Endodermal cell (in vitro differentiated cells): ENCODE results near the gene PLCD1. TPM values are rescaled to one million over a fixed set of nuclear protein-coding genes. Genes with fewer than 3 reads are reported as not detected.

Source experiments
- DNase-seq: peaks from one replicate; pipeline ENCODE4 v3.0.0-alpha.2; 2017
- H3K27ac ChIP-seq: 2 replicates; pipeline ENCODE4 v1.5.1; 2013; ENCODE audit warnings: mild to moderate bottlenecking, low read depth, low read length, moderate library complexity
- H3K27me3 ChIP-seq: 2 replicates; pipeline ENCODE4 v1.6.1; 2013; ENCODE audit warnings: mild to moderate bottlenecking, low read length, moderate library complexity; ENCODE audit not compliant: insufficient read depth, control insufficient read depth, poor library complexity, severe bottlenecking
- H3K36me3 ChIP-seq: 2 replicates; pipeline ENCODE4 v1.7.0; 2013; ENCODE audit warnings: mild to moderate bottlenecking, low read length, moderate library complexity; ENCODE audit not compliant: control insufficient read depth, insufficient read depth
- H3K4me1 ChIP-seq: one replicate; pipeline ENCODE4 v1.7.0; 2013; ENCODE audit warnings: low read length; ENCODE audit not compliant: control insufficient read depth, insufficient read depth
- H3K4me3 ChIP-seq: 2 replicates; pipeline ENCODE4 v1.5.1; 2013; ENCODE audit warnings: mild to moderate bottlenecking, low read length, moderate library complexity
- H3K9ac ChIP-seq: 2 replicates; pipeline ENCODE4 v1.6.1; 2013; ENCODE audit warnings: mild to moderate bottlenecking, low read length, moderate library complexity; ENCODE audit not compliant: poor library complexity, severe bottlenecking; ENCODE audit errors: extremely low read depth
- H3K9me3 ChIP-seq: 2 replicates; pipeline ENCODE4 v1.6.1; 2013; ENCODE audit warnings: mild to moderate bottlenecking, low read length, moderate library complexity; ENCODE audit not compliant: control insufficient read depth
- H3K27ac Mint-ChIP-seq: 2 replicates; pipeline ENCODE4 v1.8.0; 2020; ENCODE audit warnings: mixed read lengths
- H3K27me3 Mint-ChIP-seq: 2 replicates; pipeline ENCODE4 v1.8.0; 2021; ENCODE audit warnings: mild to moderate bottlenecking, mixed read lengths; ENCODE audit not compliant: insufficient read depth
- H3K36me3 Mint-ChIP-seq: 2 replicates; pipeline ENCODE4 v1.8.0; 2020; ENCODE audit warnings: low read depth, mixed read lengths
- H3K4me1 Mint-ChIP-seq: 2 replicates; pipeline ENCODE4 v1.8.0; 2020; ENCODE audit warnings: mixed read lengths
- H3K4me3 Mint-ChIP-seq: 2 replicates; pipeline ENCODE4 v1.8.0; 2020; ENCODE audit warnings: mild to moderate bottlenecking, moderate library complexity, mixed read lengths
- H3K9me3 Mint-ChIP-seq: 2 replicates; pipeline ENCODE4 v1.8.0; 2020; ENCODE audit warnings: mild to moderate bottlenecking, mixed read lengths
- WGBS, 2 experiments: methylation state at CpG; one replicate each; pipeline versions ENCODE4 v1.1.5 to v1.1.7; 2013; ENCODE audit warnings: missing lambda C conversion rate in 2 of 2, mixed read lengths in 1 of 2; ENCODE audit not compliant: insufficient coverage in 1 of 2, insufficient read length in 1 of 2; 5-methylcytosine and 5-hydroxymethylcytosine counted together
- total RNA-seq, 2 donors: library from RNA; stranded (reverse); fragmentation: NEBNext Ultra II Directional in 1 of 2; extraction: Animal tissue kit (Norgen Biotek cat#: 25700) in 1 of 2; gene quantifications; 2 replicates in 1 of 2; 3 replicates in 1 of 2; pipeline ENCODE4 v1.2.1, GENCODE V29; 2021
- TF ChIP-seq, protein P1 (sequence below): fragments of 200-600 bp; sonication (generic); conservative IDR thresholded peaks from 2 replicates; pipeline ENCODE4 v1.5.0; 2021; ENCODE audit warnings: antibody characterized with exemption, mild to moderate bottlenecking

Gene PLCD1
- total RNA-seq, 2 donors from 2014 or later, result 54.3 to 66.6 TPM

DNA sequence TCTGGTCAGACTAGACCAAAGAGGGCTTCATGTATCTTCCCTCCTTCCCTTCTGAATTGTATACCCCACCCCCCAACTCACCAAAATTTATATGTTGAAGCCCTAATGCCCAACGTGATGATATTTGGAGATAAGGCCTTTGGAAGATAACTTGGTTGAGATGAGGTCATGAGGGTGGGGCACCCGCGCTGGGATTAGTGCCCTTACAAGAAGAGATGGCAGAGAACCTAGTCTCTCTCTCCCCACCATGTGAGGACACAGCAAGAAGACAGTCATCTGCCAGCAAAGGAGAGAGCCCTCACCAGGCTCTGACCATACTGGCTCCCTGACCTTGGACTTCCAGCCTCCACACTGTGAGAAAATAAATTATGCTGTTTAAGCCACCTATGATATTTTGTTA, 13.5 kb downstream of the PLCD1 start:
- peaks cover 4% of the 10 kb centered on the region for H3K9me3 ChIP-seq
- H3K9ac ChIP-seq, result no peak overlapping the region
- no peaks in the 10 kb centered on the region for H3K27me3 ChIP-seq
- H3K4me3 ChIP-seq, result no peak overlapping the region
- Mint-ChIP-seq H3K27me3 (no peaks in the 10 kb centered on the region), H3K4me1 (peaks cover 9% of the 10 kb centered on the region), H3K9me3 (no peaks in the 10 kb centered on the region), H3K36me3 (peaks cover 58% of the 10 kb centered on the region), H3K4me3 (no peak overlapping the region), H3K27ac (no peak overlapping the region)
- no peaks in the 10 kb centered on the region for H3K4me1 ChIP-seq
- no peak overlapping the region for H3K27ac ChIP-seq
- TF ChIP-seq, protein P1, sequence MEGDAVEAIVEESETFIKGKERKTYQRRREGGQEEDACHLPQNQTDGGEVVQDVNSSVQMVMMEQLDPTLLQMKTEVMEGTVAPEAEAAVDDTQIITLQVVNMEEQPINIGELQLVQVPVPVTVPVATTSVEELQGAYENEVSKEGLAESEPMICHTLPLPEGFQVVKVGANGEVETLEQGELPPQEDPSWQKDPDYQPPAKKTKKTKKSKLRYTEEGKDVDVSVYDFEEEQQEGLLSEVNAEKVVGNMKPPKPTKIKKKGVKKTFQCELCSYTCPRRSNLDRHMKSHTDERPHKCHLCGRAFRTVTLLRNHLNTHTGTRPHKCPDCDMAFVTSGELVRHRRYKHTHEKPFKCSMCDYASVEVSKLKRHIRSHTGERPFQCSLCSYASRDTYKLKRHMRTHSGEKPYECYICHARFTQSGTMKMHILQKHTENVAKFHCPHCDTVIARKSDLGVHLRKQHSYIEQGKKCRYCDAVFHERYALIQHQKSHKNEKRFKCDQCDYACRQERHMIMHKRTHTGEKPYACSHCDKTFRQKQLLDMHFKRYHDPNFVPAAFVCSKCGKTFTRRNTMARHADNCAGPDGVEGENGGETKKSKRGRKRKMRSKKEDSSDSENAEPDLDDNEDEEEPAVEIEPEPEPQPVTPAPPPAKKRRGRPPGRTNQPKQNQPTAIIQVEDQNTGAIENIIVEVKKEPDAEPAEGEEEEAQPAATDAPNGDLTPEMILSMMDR, result no peak
- no peak for DNase-seq
- 91% methylated on average over 3 of the region's 3 CpGs; no CpG with 5 or more reads in 1 of the 2 experiments for WGBS, 2 experiments
- H3K36me3 ChIP-seq, result peaks cover 50% of the 10 kb centered on the region

DNA sequence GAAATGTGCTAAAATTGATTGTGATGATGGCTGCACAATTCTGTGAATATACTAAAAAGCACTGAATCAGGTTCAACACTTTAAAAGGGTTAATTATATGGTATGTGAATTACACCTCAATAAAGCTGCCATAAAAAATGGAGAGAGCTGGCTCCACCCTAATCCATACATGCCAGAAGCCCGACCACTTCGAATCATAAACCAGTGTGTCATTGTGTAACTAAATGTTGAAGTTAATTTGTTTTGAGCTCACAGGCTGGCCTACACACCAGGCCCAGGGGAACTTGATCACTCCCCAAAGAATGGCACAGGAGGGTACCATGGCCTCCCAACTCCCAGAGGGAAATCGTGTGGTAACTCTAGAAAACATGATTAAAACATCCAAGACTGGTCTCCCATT, 14.0 kb downstream of the PLCD1 start:
- H3K27me3 ChIP-seq, result no peaks in the 10 kb centered on the region
- H3K9me3 ChIP-seq, result peaks cover 4% of the 10 kb centered on the region
- Mint-ChIP-seq H3K27ac (no peak overlapping the region), H3K36me3 (peaks cover 61% of the 10 kb centered on the region), H3K4me3 (no peak overlapping the region), H3K4me1 (peaks cover 9% of the 10 kb centered on the region), H3K27me3 (no peaks in the 10 kb centered on the region), H3K9me3 (no peaks in the 10 kb centered on the region)
- no peaks in the 10 kb centered on the region for H3K4me1 ChIP-seq
- TF ChIP-seq, protein P1, result no peak
- no peak overlapping the region for H3K4me3 ChIP-seq
- H3K9ac ChIP-seq, result no peak overlapping the region
- H3K36me3 ChIP-seq, result peaks cover 49% of the 10 kb centered on the region
- 93 to 100% methylated on average over 1 to 3 of the region's 3 CpGs for WGBS, 2 experiments
- no peak for DNase-seq
- H3K27ac ChIP-seq, result no peak overlapping the region

DNA sequence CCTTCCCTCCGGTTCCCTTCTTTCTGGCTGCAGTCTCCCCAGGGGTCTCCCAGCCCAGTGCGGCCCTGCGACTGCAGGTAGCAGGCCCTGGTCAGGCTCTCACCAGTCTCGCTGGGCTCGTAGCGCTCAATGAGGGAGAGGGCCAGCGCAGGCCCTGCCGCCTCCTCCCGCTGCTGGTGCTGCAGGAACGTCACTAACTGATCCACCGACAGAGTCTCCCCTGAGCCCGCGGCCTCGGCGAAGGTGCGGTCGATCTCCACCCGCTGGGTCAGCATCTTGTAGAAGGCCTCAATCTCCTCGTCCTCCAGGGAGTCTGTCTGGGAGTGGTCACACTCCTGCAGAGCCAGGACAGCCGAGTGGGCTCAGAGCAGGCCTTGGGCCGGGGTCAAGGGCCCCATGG, 18.3 kb downstream of the PLCD1 start:
- Mint-ChIP-seq H3K4me1 (peaks cover 9% of the 10 kb centered on the region), H3K36me3 (peaks cover 57% of the 10 kb centered on the region), H3K27ac (peak overlapping the region; percentile 82), H3K4me3 (no peak overlapping the region), H3K9me3 (no peaks in the 10 kb centered on the region), H3K27me3 (no peaks in the 10 kb centered on the region)
- TF ChIP-seq, protein P1, result no peak
- Histone ChIP-seq H3K9ac (no peak overlapping the region), H3K27me3 (no peaks in the 10 kb centered on the region), H3K4me3 (no peak overlapping the region), H3K9me3 (peaks cover 1% of the 10 kb centered on the region), H3K36me3 (peaks cover 38% of the 10 kb centered on the region), H3K4me1 (no peaks in the 10 kb centered on the region), H3K27ac (no peak overlapping the region)
- WGBS, 2 experiments, result 94% methylated on average over 18 to 21 of the region's 21 CpGs
- DNase-seq, result no peak
